ENCODE results near the gene TBXAS1.

GRCh38 chr7:140039066-140039465, 210.0 kb downstream of the TBXAS1 start:
- TF ChIP-seq HDGF (IDR thresholded peaks at IDR 0.05; ENCODE audit: borderline replicate concordance) (no peak), SP1 (IDR thresholded peaks at IDR 0.05) (no peak), SUZ12 (IDR thresholded peaks at IDR 0.05) (no peak), BHLHE40 (IDR thresholded peaks at IDR 0.05; ENCODE audit: borderline replicate concordance) (no peak), ZNF384 (IDR thresholded peaks at IDR 0.05) (no peak), FOXM1 (IDR thresholded peaks at IDR 0.05; ENCODE audit: borderline replicate concordance) (no peak), FOXA1 (IDR thresholded peaks at IDR 0.05) (no peak), NFRKB (IDR thresholded peaks at IDR 0.05) (no peak), ARNT (IDR thresholded peaks at IDR 0.05) (no peak), PKNOX1 (IDR thresholded peaks at IDR 0.05) (no peak)

Data from HEK293T (cell line).